ENCODE results near the gene PNLIPRP1. TPM values are rescaled to one million over a fixed set of nuclear protein-coding genes. Genes with fewer than 3 reads are reported as not detected.

Gene PNLIPRP1
- total RNA-seq, 3 donors from 2014 or later (not counting 1 experiment from before 2014, with no cell fraction given) = not detected

GRCh38 chr10:116612107-116612769 lies 21.5 kb downstream of the PNLIPRP1 start:
- no peaks in the 10 kb centered on the region for H3K4me1 ChIP-seq (ENCODE audit: control insufficient read depth, insufficient read depth, low read length)

GRCh38 chr10:116613471-116613870 lies 22.7 kb downstream of the PNLIPRP1 start:
- H3K9me3 Mint-ChIP-seq = peaks cover 0 to 4% of the 10 kb centered on the region in 2 donors
- Histone ChIP-seq H3K36me3 (ENCODE audit: control insufficient read depth, insufficient read depth, low read length) (no peaks in the 10 kb centered on the region), H3K4me1 (ENCODE audit: control insufficient read depth, insufficient read depth, low read length) (no peaks in the 10 kb centered on the region), H3K4me3 (ENCODE audit: low read length) (no peak overlapping the region), H3K27ac (ENCODE audit: low read length) (no peak overlapping the region), H3K27me3 (ENCODE audit: control insufficient read depth, insufficient read depth, low read length) (no peaks in the 10 kb centered on the region), H3K9me3 (ENCODE audit: control insufficient read depth, insufficient read depth, low read length) (no peaks in the 10 kb centered on the region)
- ATAC-seq (no peak), DNase-seq (no peak)
- H3K27me3 Mint-ChIP-seq (ENCODE audit: low read depth in 2 of 2) = peaks cover 11 to 17% of the 10 kb centered on the region in 2 donors
- no peak overlapping the region for H3K4me3 Mint-ChIP-seq
- intact Hi-C loops (cut with micrococcal nuclease) = no loop called here
- no peaks in the 10 kb centered on the region for H3K4me1 Mint-ChIP-seq
- no peak overlapping the region for H3K27ac Mint-ChIP-seq
- WGBS (ENCODE audit: insufficient coverage) = 85% methylated on average over 2 of the region's 2 CpGs
- TF ChIP-seq CTCF (IDR thresholded peaks at IDR 0.05) = no peak
- H3K36me3 Mint-ChIP-seq = no peaks in the 10 kb centered on the region

More at GRCh38 chr10:116612107-116612769, 21.5 kb downstream of the PNLIPRP1 start:
- Mint-ChIP-seq H3K4me1 (no peaks in the 10 kb centered on the region), H3K27me3 (ENCODE audit: low read depth in 2 of 2) (peaks cover 12 to 17% of the 10 kb centered on the region in 2 donors), H3K4me3 (no peak overlapping the region), H3K9me3 (peaks cover 0 to 4% of the 10 kb centered on the region in 2 donors), H3K36me3 (no peaks in the 10 kb centered on the region), H3K27ac (no peak overlapping the region)
- intact Hi-C loops (cut with micrococcal nuclease) = no loop called here
- no peak for TF ChIP-seq CTCF (IDR thresholded peaks at IDR 0.05)
- Histone ChIP-seq H3K4me3 (ENCODE audit: low read length) (no peak overlapping the region), H3K9me3 (ENCODE audit: control insufficient read depth, insufficient read depth, low read length) (no peaks in the 10 kb centered on the region), H3K36me3 (ENCODE audit: control insufficient read depth, insufficient read depth, low read length) (no peaks in the 10 kb centered on the region), H3K27me3 (ENCODE audit: control insufficient read depth, insufficient read depth, low read length) (no peaks in the 10 kb centered on the region), H3K27ac (ENCODE audit: low read length) (no peak overlapping the region)
- 88% methylated on average over 6 of the region's 8 CpGs for WGBS (ENCODE audit: insufficient coverage)
- ATAC-seq (no peak), DNase-seq (no peak)

GRCh38 chr10:116614796-116615195 lies 24.0 kb downstream of the PNLIPRP1 start:
- H3K9me3 ChIP-seq (ENCODE audit: control insufficient read depth, insufficient read depth, low read length) = no peaks in the 10 kb centered on the region
- H3K36me3 Mint-ChIP-seq = no peaks in the 10 kb centered on the region
- H3K4me1 Mint-ChIP-seq = no peaks in the 10 kb centered on the region
- H3K27ac Mint-ChIP-seq = no peak overlapping the region
- H3K36me3 ChIP-seq (ENCODE audit: control insufficient read depth, insufficient read depth, low read length) = no peaks in the 10 kb centered on the region
- no peak overlapping the region for H3K4me3 ChIP-seq (ENCODE audit: low read length)
- DNase-seq (no peak), ATAC-seq (no peak)
- peaks cover 5 to 11% of the 10 kb centered on the region in 2 donors for H3K27me3 Mint-ChIP-seq (ENCODE audit: low read depth in 2 of 2)
- TF ChIP-seq CTCF (IDR thresholded peaks at IDR 0.05) = no peak
- no peak overlapping the region for H3K27ac ChIP-seq (ENCODE audit: low read length)
- no peaks in the 10 kb centered on the region for H3K27me3 ChIP-seq (ENCODE audit: control insufficient read depth, insufficient read depth, low read length)
- H3K4me1 ChIP-seq (ENCODE audit: control insufficient read depth, insufficient read depth, low read length) = no peaks in the 10 kb centered on the region
- intact Hi-C loops (cut with micrococcal nuclease) = no loop called here
- WGBS (ENCODE audit: insufficient coverage) = 44% methylated on average over 2 of the region's 2 CpGs
- peaks cover 0 to 4% of the 10 kb centered on the region in 2 donors for H3K9me3 Mint-ChIP-seq
- H3K4me3 Mint-ChIP-seq = no peak overlapping the region

Measured in natural killer cell (primary cell).